ENCODE results near the gene CH25H. TPM values are rescaled to one million over a fixed set of nuclear protein-coding genes. Genes with fewer than 3 reads are reported as not detected.

Gene CH25H
- total RNA-seq, 1 experiment from 2014 or later, result not detected

DNA sequence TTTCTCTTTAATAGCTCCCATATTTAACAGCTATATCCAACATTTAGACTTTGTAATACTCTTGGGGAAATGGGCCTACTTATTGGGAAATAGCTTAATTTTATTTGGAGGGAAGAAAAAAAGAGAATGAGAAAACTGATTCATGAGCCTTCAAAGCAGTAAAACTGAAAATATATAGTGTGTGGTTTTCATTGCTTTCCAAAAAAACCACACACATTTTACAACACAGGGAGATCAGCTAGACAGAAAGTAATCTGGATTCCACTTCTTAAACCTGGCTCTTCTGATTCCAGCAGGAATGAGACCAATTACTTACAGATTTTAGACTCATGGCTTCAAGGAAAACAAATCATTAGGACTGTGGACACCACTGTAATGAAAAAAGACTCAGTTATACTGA lies 48.7 kb downstream of the CH25H start:
- Histone ChIP-seq H3K4me1 (ENCODE audit: insufficient read depth, low read length) (no peaks in the 10 kb centered on the region), H2AFZ (ENCODE audit: low read length) (no peak overlapping the region), H3F3A (ENCODE audit: low read length, unreplicated experiment) (no peaks in the 10 kb centered on the region), H3K27ac (ENCODE audit: low read length) (no peak overlapping the region), H3K36me3 (ENCODE audit: low read depth, low read length) (no peaks in the 10 kb centered on the region), H3K9me3 (ENCODE audit: low read length) (no peaks in the 10 kb centered on the region), H3K79me2 (ENCODE audit: low read length) (no peaks in the 10 kb centered on the region), H4K20me1 (ENCODE audit: low read length) (no peaks in the 10 kb centered on the region), H3K4me2 (ENCODE audit: low read length) (no peak overlapping the region), H3K9me2 (replicated peaks; ENCODE audit: low read length) (no peaks in the 10 kb centered on the region), H3K4me3 (ENCODE audit: low read length) (no peak overlapping the region), H3K9ac (ENCODE audit: low read length) (no peak overlapping the region), H3K27me3 (ENCODE audit: low read length) (0 out of 2 replicates have a peak, but pooled peaks cover 3% of the 10 kb centered on the region)
- intact Hi-C loops (cut with micrococcal nuclease), result no loop called here
- ATAC-seq (no peak), DNase-seq (no peak)
- POLR2A ChIA-PET (ENCODE audit: unreplicated experiment), result no interaction called here
- no peak for TF ChIP-seq EZH2 (IDR thresholded peaks at IDR 0.05; ENCODE audit: low read length, unreplicated experiment)
- no peak for TF ChIP-seq EZH2phosphoT487 (IDR thresholded peaks at IDR 0.05; ENCODE audit: borderline replicate concordance, low read length)
- TF ChIP-seq, protein P1, sequence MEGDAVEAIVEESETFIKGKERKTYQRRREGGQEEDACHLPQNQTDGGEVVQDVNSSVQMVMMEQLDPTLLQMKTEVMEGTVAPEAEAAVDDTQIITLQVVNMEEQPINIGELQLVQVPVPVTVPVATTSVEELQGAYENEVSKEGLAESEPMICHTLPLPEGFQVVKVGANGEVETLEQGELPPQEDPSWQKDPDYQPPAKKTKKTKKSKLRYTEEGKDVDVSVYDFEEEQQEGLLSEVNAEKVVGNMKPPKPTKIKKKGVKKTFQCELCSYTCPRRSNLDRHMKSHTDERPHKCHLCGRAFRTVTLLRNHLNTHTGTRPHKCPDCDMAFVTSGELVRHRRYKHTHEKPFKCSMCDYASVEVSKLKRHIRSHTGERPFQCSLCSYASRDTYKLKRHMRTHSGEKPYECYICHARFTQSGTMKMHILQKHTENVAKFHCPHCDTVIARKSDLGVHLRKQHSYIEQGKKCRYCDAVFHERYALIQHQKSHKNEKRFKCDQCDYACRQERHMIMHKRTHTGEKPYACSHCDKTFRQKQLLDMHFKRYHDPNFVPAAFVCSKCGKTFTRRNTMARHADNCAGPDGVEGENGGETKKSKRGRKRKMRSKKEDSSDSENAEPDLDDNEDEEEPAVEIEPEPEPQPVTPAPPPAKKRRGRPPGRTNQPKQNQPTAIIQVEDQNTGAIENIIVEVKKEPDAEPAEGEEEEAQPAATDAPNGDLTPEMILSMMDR (conservative IDR thresholded peaks at IDR 0.05; ENCODE audit: low read depth, low read length), result no peak
- CTCF ChIA-PET, result no interaction called here
- no TSS peak for BruUV-seq (replicated peaks)

DNA sequence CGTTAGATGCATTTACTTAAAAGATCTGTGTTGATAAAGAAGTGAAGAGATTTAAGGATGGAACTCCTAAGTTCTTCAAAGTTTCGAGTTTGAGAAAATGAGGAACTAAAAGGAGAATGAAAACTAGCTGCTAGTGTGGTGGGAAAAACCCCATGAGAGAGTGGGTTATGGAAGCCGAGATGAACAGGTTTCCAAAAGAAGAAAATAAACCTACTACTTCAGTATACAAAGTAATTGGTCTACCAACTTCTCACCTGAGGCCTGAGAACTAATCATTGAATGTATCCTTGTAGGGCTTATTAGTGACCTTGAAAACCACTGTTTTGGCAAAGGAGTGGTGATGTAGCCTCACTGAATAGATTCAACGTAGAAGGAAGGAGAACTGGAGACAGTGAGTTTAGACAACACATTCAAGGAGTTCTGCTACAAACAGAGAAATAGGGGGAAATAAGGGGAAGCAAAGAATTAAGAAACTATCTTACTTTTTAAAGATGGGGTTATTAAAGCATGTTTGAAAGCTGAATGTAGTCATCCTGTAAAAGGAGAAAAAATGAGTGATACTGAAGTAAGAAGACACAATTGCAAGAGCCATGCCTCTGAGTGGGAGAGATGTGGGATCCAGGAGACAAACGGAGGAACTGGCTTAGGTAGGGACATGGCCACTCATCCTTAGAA lies 50.8 kb downstream of the CH25H start:
- H3K79me2 ChIP-seq (ENCODE audit: low read length), result no peaks in the 10 kb centered on the region
- H4K20me1 ChIP-seq (ENCODE audit: low read length), result no peaks in the 10 kb centered on the region
- no peak overlapping the region for H2AFZ ChIP-seq (ENCODE audit: low read length)
- intact Hi-C loops (cut with micrococcal nuclease), result no loop called here
- H3K4me1 ChIP-seq (ENCODE audit: insufficient read depth, low read length), result no peaks in the 10 kb centered on the region
- BruUV-seq (replicated peaks), result no TSS peak
- no peak for DNase-seq
- CTCF ChIA-PET, result no interaction called here
- no peaks in the 10 kb centered on the region for H3F3A ChIP-seq (ENCODE audit: low read length, unreplicated experiment)
- POLR2A ChIA-PET (ENCODE audit: unreplicated experiment), result no interaction called here
- no peak overlapping the region for H3K4me3 ChIP-seq (ENCODE audit: low read length)
- no peaks in the 10 kb centered on the region for H3K36me3 ChIP-seq (ENCODE audit: low read depth, low read length)
- ATAC-seq, result no peak
- TF ChIP-seq EZH2 (IDR thresholded peaks at IDR 0.05; ENCODE audit: low read length, unreplicated experiment), result no peak
- TF ChIP-seq EZH2phosphoT487 (IDR thresholded peaks at IDR 0.05; ENCODE audit: borderline replicate concordance, low read length), result no peak
- TF ChIP-seq, protein P1 (conservative IDR thresholded peaks at IDR 0.05; ENCODE audit: low read depth, low read length), result no peak
- 0 out of 2 replicates have a peak, but pooled peaks cover 3% of the 10 kb centered on the region for H3K27me3 ChIP-seq (ENCODE audit: low read length)
- no peak overlapping the region for H3K27ac ChIP-seq (ENCODE audit: low read length)
- no peaks in the 10 kb centered on the region for H3K9me3 ChIP-seq (ENCODE audit: low read length)
- H3K9me2 ChIP-seq (replicated peaks; ENCODE audit: low read length), result no peaks in the 10 kb centered on the region
- H3K4me2 ChIP-seq (ENCODE audit: low read length), result no peak overlapping the region
- no peak overlapping the region for H3K9ac ChIP-seq (ENCODE audit: low read length)

Other genes with a start within 250 kb of the CH25H start
- gene FAS, start 216.5 kb downstream of the CH25H start, total RNA-seq (2014; rRNA removed), result 3.5 and 4.8 TPM in 2 replicates
- 54.4 and 55.7 TPM in 2 replicates for gene LIPA, start 44.5 kb upstream of the CH25H start, total RNA-seq (2014; rRNA removed)
- gene IFIT2, start 94.7 kb upstream of the CH25H start, total RNA-seq (2014; rRNA removed), result 6.9 and 8.6 TPM in 2 replicates
- 5.0 and 7.1 TPM in 2 replicates for gene IFIT3, start 120.7 kb upstream of the CH25H start, total RNA-seq (2014; rRNA removed)
- not detected in 2 replicates for gene IFIT1B, start 170.7 kb upstream of the CH25H start, total RNA-seq (2014; rRNA removed)
- gene IFIT1, start 185.3 kb upstream of the CH25H start, total RNA-seq (2014; rRNA removed), result 14.1 and 19.6 TPM in 2 replicates
- gene IFIT5, start 207.3 kb upstream of the CH25H start, total RNA-seq (2014; rRNA removed), result 8.9 and 10.7 TPM in 2 replicates